ENCODE results near the gene XPOT.

Gene XPOT

DNA sequence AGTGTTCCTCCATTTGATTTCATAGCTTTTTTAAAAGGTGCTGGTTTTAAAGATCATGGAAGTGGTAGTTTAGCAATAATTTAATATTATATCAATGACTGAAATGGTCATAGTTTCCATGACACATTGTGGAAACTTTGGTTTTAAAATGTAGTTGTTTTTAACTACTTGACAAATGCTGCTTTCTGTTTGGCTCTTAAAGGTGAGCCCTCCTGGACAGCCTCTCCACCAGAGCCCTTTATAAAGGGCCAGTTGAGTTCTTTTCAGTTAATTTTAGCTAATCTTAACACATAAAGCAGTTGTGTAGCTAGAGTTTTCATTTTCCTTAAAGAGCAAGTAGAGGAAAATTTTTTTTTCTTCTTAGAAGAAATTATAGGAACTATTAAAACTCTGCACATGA is 14.0 kb downstream of the XPOT start:
- DNase-seq (ENCODE audit: low read depth, low spot score) = no peak

GRCh38 chr12:64419696-64420095 is 15.5 kb downstream of the XPOT start:
- DNase-seq (ENCODE audit: low read depth, low spot score) = no peak

- no peak for DNase-seq (ENCODE audit: low read depth, low spot score)
Observed at GRCh38 chr12:64427988-64428387, 23.8 kb downstream of the XPOT start.

DNA sequence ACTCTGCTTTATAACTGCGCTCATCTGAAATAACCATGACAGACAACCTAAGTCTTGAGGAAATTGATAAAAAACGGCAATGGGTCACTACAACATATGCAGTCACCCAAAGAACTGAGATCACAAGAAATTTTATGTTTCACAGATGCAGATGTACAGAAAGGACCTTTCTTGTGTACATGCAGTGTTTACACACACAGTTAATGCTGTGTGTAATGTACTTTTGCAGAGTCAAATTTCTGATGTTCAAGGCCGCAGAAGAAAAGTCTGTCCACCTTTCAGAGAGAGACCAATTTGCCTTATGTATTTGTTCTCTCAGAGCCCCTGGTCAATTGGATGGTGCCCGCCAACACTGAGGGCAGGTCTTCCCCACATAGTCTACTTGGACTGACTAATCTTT is 24.8 kb downstream of the XPOT start:
- no peak for DNase-seq (ENCODE audit: low read depth, low spot score)

- DNase-seq (ENCODE audit: low read depth, low spot score) = no peak
Observed at GRCh38 chr12:64430886-64431285, 26.7 kb downstream of the XPOT start.

GRCh38 chr12:64431791-64432190 is 27.6 kb downstream of the XPOT start:
- no peak for DNase-seq (ENCODE audit: low read depth, low spot score)

- no peak for DNase-seq (ENCODE audit: low read depth, low spot score)
Observed at GRCh38 chr12:64433915-64434314, 29.7 kb downstream of the XPOT start.

- no peak for DNase-seq (ENCODE audit: low read depth, low spot score)
Observed at GRCh38 chr12:64440100-64440499, 35.9 kb downstream of the XPOT start.

DNA sequence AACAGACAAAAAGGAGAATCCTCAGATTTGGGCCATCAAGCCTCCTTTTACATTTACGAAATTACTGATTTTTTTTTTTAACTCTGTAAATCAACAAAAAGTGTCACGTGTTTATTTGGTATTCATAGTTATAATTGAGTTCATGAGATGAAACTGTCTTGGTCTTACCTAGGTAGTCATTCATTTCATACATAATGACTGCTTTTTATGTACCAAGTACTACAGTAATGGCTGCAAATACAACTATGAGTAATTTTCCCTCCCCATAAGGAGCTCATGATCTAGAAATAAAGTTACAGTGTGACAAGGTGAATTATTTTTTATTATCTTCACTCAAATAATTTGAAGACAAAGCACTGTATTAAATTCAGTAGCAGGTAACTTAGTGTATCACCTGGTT is 41.3 kb downstream of the XPOT start:
- DNase-seq (ENCODE audit: low read depth, low spot score) = no peak

GRCh38 chr12:64446295-64446694 is 42.1 kb downstream of the XPOT start:
- DNase-seq (ENCODE audit: low read depth, low spot score) = no peak

- no peak for DNase-seq (ENCODE audit: low read depth, low spot score)
Observed at GRCh38 chr12:64450057-64450640, 46.0 kb downstream of the XPOT start.

DNA sequence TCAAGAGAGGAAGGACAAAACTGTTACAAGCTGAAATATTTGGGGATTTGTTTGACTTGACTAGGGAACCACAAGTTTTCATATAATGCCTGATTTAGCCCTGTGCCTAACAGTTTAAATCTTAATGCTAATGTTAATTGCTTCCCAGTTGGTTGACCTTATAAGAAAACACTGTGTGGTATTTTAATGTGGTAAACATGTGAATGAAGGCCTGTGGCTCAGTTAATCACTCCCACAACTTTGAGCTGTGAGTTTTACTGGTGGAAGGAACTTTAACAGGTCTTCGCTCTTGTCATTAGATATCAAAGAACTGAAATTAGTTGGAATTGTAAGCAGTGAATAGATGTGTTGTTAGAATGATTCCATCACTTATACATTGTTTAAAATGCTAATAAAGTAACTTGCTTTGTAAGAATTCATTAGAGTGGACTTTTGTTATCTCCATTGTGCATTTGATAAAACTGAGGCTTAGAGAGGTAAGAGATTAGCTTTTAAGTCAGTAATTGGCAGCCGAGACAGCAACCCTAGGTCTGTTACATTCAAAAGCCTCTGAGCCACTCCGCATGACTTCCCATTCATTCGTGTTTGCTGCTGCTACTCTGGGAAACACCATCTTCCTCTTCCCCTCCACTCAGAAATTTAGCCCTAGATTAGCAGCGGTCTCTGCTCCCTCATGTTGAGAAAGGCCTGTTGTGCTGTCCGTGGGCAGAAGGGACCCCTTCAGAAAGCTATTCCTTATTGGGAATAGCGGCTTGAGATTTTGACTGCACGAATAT is 46.7 kb downstream of the XPOT start:
- no peak for DNase-seq (ENCODE audit: low read depth, low spot score)

- peak; percentile 17 for DNase-seq (ENCODE audit: low read depth, low spot score)
Observed at GRCh38 chr12:64451687-64452558, 47.7 kb downstream of the XPOT start, which contains the start of gene TBK1. TSS of gene TBK1 (plus strand) at chr12:64452120. CDS start at chr12:64455871, 3,751 bp downstream.

GRCh38 chr12:64452559-64453329 is 48.6 kb downstream of the XPOT start:
- DNase-seq (ENCODE audit: low read depth, low spot score) = no peak

- no peak for DNase-seq (ENCODE audit: low read depth, low spot score)
Observed at GRCh38 chr12:64455506-64455905, 51.3 kb downstream of the XPOT start.

GRCh38 chr12:64456119-64456518 is 51.9 kb downstream of the XPOT start:
- no peak for DNase-seq (ENCODE audit: low read depth, low spot score)

DNA sequence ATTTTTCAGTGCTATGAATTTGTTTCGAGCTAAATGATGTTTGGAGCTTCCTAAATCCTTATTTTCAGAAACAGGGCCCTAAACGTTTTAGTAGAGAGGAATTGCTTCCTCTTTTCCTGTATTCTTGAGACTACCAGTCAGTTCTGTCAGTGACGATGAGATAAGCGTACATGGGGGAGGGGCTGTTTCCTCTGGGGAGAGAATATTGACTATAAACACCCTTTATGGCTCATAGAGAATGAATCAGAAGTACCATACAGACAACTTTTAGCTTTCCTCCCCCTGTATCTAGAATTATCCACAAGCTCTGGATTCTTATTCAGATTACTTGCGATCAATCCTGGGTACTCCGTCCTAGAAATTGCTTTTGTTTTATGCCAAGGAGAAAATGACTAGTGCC is 52.8 kb downstream of the XPOT start:
- no peak for DNase-seq (ENCODE audit: low read depth, low spot score)

DNA sequence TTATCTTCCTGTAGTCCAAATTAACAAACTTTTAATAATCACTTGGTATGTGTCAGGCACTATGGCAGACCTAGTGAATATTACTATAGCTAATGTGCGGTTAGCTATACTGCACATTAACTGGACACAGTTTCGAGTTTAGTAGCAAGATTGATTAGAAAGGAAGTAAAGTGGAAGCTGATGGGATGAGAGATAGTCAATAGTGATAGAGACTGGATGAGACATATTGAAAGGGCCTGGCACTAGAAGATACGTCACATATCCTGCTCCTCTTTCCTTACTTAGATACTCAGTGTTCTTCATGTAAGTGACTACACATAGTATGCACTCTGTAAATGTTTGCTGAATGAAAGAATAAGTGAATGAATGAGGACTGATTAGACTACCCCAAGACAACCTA is 53.3 kb downstream of the XPOT start:
- no peak for DNase-seq (ENCODE audit: low read depth, low spot score)

- no peak for DNase-seq (ENCODE audit: low read depth, low spot score)
Observed at GRCh38 chr12:64457923-64458322, 53.7 kb downstream of the XPOT start.

- DNase-seq (ENCODE audit: low read depth, low spot score) = no peak
Observed at GRCh38 chr12:64459394-64459891, 55.3 kb downstream of the XPOT start.

- DNase-seq (ENCODE audit: low read depth, low spot score) = no peak
Observed at GRCh38 chr12:64461634-64462414, 57.6 kb downstream of the XPOT start.

All from activated CD4-positive, CD25-positive, alpha-beta regulatory T cell treated with anti-CD3 and anti-CD28 coated beads, Interleukin-2, amount 50 U/mL, for 16 hours (primary cell).